ENCODE data around the gene TMEFF2.

The TMEFF2 gene

DNA sequence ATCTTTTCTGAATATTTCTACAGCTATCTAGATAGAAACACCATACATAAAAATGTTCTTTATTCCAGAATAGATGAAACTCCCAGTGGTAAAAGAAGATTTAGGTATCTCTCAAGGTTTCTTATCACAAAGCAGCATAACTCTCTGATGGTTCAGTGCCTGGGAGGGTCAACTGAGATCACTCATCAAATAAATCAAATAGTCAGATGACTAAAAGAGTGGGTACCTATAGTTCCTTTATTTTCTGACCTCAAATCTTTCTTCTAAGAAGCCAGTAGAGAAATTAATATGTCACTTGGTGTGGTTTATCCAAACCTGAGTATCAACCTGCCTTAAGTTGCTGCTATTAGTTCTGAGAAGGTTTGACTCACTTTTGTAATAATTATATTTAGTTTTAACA is 120.9 kb downstream of the TMEFF2 start:
- CTCF ChIA-PET, result no interaction called here
- TF ChIP-seq ZNF585B (tag by site-specific recombination; IDR thresholded peaks at IDR 0.05), result no peak
- TF ChIP-seq, protein P1, sequence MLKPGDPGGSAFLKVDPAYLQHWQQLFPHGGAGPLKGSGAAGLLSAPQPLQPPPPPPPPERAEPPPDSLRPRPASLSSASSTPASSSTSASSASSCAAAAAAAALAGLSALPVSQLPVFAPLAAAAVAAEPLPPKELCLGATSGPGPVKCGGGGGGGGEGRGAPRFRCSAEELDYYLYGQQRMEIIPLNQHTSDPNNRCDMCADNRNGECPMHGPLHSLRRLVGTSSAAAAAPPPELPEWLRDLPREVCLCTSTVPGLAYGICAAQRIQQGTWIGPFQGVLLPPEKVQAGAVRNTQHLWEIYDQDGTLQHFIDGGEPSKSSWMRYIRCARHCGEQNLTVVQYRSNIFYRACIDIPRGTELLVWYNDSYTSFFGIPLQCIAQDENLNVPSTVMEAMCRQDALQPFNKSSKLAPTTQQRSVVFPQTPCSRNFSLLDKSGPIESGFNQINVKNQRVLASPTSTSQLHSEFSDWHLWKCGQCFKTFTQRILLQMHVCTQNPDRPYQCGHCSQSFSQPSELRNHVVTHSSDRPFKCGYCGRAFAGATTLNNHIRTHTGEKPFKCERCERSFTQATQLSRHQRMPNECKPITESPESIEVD (tag by site-specific recombination; IDR thresholded peaks at IDR 0.05), result no peak
- no peak for TF ChIP-seq ZNF521 (tag by site-specific recombination; IDR thresholded peaks at IDR 0.05)
- no peak for TF ChIP-seq ZNF747 (tag by site-specific recombination; IDR thresholded peaks at IDR 0.05)
- TF ChIP-seq ZNF610 (tag by site-specific recombination; IDR thresholded peaks at IDR 0.05; ENCODE audit: borderline replicate concordance), result no peak
- TF ChIP-seq ZNF341 (tag by site-specific recombination; IDR thresholded peaks at IDR 0.05; ENCODE audit: low read depth), result no peak
- TF ChIP-seq ZNF433 (tag by site-specific recombination; IDR thresholded peaks at IDR 0.05; ENCODE audit: low read depth), result no peak
- no peak for TF ChIP-seq RBAK (tag by site-specific recombination; IDR thresholded peaks at IDR 0.05)
- H3K9me3 ChIP-seq (ENCODE audit: control insufficient read depth, insufficient read depth, low read depth, low read length), result no peaks in the 10 kb centered on the region
- POLR2A ChIA-PET, result no interaction called here
- H3K36me3 ChIP-seq (ENCODE audit: control insufficient read depth in 2 of 2, insufficient read depth in 1 of 2, low read length in 2 of 2), result no peaks in the 10 kb centered on the region
- H3K27ac ChIP-seq (ENCODE audit: extremely low read depth, low read depth, low read length), result no peak overlapping the region
- H3K4me1 ChIP-seq (ENCODE audit: control insufficient read depth, insufficient read depth, low read length), result no peaks in the 10 kb centered on the region
- H3K4me3 ChIP-seq (ENCODE audit: low read depth, low read length), result no peak overlapping the region

DNA sequence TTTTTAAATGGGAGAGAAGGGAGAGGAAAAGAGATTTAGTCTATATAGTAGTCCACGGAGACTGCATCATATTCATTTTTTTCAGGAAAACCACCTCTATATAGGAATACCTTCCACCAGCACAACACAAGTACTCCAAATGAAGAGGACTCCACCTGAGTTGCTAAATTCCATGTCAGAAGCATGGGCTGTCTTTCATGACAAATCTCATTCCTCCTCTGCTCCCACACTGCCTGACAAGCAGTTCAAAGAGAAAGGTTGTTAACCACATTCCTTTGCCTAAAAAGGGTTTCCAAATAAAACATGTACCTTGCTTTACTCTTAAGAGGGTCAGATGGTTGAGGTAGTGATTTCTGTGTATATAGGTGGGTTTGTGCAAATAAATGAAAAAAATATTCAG is 122.0 kb downstream of the TMEFF2 start:
- H3K27ac ChIP-seq (ENCODE audit: extremely low read depth, low read depth, low read length), result no peak overlapping the region
- TF ChIP-seq TRIM28 (IDR thresholded peaks at IDR 0.05; ENCODE audit: borderline replicate concordance, low read length), result no peak
- TF ChIP-seq, protein P2, sequence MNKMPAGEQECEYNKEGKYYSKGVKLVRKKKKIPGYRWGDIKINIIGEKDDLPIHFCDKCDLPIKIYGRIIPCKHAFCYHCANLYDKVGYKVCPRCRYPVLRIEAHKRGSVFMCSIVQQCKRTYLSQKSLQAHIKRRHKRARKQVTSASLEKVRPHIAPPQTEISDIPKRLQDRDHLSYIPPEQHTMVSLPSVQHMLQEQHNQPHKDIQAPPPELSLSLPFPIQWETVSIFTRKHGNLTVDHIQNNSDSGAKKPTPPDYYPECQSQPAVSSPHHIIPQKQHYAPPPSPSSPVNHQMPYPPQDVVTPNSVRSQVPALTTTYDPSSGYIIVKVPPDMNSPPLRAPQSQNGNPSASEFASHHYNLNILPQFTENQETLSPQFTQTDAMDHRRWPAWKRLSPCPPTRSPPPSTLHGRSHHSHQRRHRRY (tag by site-specific recombination; IDR thresholded peaks at IDR 0.05), result no peak
- no peak for TF ChIP-seq MYNN (tag by site-specific recombination; IDR thresholded peaks at IDR 0.05; ENCODE audit: borderline replicate concordance)
- TF ChIP-seq ZNF791 (tag by site-specific recombination; IDR thresholded peaks at IDR 0.05), result no peak
- no peak for TF ChIP-seq ZNF155 (tag by site-specific recombination; IDR thresholded peaks at IDR 0.05)
- no peak for TF ChIP-seq ZFHX2 (tag by site-specific recombination; conservative IDR thresholded peaks at IDR 0.05)
- no peak for TF ChIP-seq KLF8 (tag by site-specific recombination; IDR thresholded peaks at IDR 0.05)
- no peak for TF ChIP-seq PRDM1 (tag by site-specific recombination; IDR thresholded peaks at IDR 0.05)
- TF ChIP-seq ZNF777 (tag by site-specific recombination; IDR thresholded peaks at IDR 0.05; ENCODE audit: borderline replicate concordance), result no peak
- TF ChIP-seq ZNF394 (tag by site-specific recombination; IDR thresholded peaks at IDR 0.05; ENCODE audit: borderline replicate concordance), result no peak
- TF ChIP-seq ZNF366 (tag by site-specific recombination; conservative IDR thresholded peaks at IDR 0.05), result no peak
- TF ChIP-seq ZNF292 (tag by site-specific recombination; IDR thresholded peaks at IDR 0.05; ENCODE audit: borderline replicate concordance, low read depth), result no peak
- no peak for TF ChIP-seq ZSCAN16 (tag by site-specific recombination; IDR thresholded peaks at IDR 0.05)
- no peak for TF ChIP-seq BCL11B (tag by site-specific recombination; IDR thresholded peaks at IDR 0.05; ENCODE audit: low read depth)
- TF ChIP-seq, protein P3, sequence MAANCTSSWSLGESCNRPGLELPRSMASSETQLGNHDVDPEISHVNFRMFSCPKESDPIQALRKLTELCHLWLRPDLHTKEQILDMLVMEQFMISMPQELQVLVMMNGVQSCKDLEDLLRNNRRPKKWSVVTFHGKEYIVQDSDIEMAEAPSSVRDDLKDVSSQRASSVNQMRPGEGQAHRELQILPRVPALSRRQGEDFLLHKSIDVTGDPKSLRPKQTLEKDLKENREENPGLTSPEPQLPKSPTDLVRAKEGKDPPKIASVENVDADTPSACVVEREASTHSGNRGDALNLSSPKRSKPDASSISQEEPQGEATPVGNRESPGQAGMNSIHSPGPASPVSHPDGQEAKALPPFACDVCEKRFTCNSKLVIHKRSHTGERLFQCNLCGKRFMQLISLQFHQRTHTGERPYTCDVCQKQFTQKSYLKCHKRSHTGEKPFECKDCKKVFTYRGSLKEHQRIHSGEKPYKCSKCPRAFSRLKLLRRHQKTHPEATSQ (tag by site-specific recombination; IDR thresholded peaks at IDR 0.05), result no peak
- no peak for TF ChIP-seq ZNF223 (tag by site-specific recombination; IDR thresholded peaks at IDR 0.05)
- TF ChIP-seq, protein P4, sequence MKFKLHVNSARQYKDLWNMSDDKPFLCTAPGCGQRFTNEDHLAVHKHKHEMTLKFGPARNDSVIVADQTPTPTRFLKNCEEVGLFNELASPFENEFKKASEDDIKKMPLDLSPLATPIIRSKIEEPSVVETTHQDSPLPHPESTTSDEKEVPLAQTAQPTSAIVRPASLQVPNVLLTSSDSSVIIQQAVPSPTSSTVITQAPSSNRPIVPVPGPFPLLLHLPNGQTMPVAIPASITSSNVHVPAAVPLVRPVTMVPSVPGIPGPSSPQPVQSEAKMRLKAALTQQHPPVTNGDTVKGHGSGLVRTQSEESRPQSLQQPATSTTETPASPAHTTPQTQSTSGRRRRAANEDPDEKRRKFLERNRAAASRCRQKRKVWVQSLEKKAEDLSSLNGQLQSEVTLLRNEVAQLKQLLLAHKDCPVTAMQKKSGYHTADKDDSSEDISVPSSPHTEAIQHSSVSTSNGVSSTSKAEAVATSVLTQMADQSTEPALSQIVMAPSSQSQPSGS (tag by site-specific recombination; IDR thresholded peaks at IDR 0.05; ENCODE audit: low read depth), result no peak
- TF ChIP-seq, protein P1 (tag by site-specific recombination; IDR thresholded peaks at IDR 0.05), result no peak
- no peak for TF ChIP-seq ZNF324 (tag by site-specific recombination; IDR thresholded peaks at IDR 0.05)
- no peak for TF ChIP-seq SALL2 (tag by site-specific recombination; IDR thresholded peaks at IDR 0.05; ENCODE audit: borderline replicate concordance)
- no peak overlapping the region for H3K4me3 ChIP-seq (ENCODE audit: low read depth, low read length)
- POLR2A ChIA-PET, result no interaction called here
- H3K36me3 ChIP-seq (ENCODE audit: control insufficient read depth in 2 of 2, insufficient read depth in 1 of 2, low read length in 2 of 2), result no peaks in the 10 kb centered on the region
- no peaks in the 10 kb centered on the region for H3K4me1 ChIP-seq (ENCODE audit: control insufficient read depth, insufficient read depth, low read length)
- CTCF ChIA-PET, result interaction anchor here (0.5 kb wide), 1 partner anchor 1217 kb away, joined by 3 read pairs; no protein-coding TSS in a partner anchor
- no peaks in the 10 kb centered on the region for H3K9me3 ChIP-seq (ENCODE audit: control insufficient read depth, insufficient read depth, low read depth, low read length)

All from HEK293 (cell line).